ENCODE results near the gene USP7.

DNA sequence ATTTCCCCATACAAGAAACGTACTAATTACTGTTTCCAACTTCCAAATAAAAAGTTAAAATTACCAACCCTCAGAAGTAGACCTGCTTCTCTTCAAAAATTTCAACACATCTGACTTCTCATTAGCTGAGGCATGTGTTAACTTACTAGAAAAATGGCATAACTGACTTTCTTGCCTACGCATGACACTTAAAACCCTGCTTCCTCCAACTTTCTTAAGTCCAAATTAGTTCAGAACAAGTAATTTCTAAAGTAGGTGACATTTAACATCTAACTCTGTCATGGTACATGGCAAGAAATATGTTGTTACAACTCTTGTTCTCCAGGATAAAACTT, 6.7 kb downstream of the USP7 start:
- TF ChIP-seq, protein P1, sequence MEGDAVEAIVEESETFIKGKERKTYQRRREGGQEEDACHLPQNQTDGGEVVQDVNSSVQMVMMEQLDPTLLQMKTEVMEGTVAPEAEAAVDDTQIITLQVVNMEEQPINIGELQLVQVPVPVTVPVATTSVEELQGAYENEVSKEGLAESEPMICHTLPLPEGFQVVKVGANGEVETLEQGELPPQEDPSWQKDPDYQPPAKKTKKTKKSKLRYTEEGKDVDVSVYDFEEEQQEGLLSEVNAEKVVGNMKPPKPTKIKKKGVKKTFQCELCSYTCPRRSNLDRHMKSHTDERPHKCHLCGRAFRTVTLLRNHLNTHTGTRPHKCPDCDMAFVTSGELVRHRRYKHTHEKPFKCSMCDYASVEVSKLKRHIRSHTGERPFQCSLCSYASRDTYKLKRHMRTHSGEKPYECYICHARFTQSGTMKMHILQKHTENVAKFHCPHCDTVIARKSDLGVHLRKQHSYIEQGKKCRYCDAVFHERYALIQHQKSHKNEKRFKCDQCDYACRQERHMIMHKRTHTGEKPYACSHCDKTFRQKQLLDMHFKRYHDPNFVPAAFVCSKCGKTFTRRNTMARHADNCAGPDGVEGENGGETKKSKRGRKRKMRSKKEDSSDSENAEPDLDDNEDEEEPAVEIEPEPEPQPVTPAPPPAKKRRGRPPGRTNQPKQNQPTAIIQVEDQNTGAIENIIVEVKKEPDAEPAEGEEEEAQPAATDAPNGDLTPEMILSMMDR (conservative IDR thresholded peaks at IDR 0.05 in 1 of 2, IDR thresholded peaks at IDR 0.05 in 1 of 2; ENCODE audit: extremely low read depth in 1 of 2, insufficient read depth in 1 of 2, low read depth in 1 of 2, low read length in 2 of 2) = no peak
- no peak for TF ChIP-seq EZH2 (IDR thresholded peaks at IDR 0.05; ENCODE audit: borderline replicate concordance, low read length)
